ENCODE results near the gene ANGPTL2.

The ANGPTL2 gene

GRCh38 chr9:127136880-127137639 lies 14.6 kb upstream of the ANGPTL2 start:
- no peak for TF ChIP-seq REST (IDR thresholded peaks at IDR 0.05; ENCODE audit: low read depth)
- TF ChIP-seq TEAD4 (IDR thresholded peaks at IDR 0.05) = no peak
- no peak for TF ChIP-seq YY1 (IDR thresholded peaks at IDR 0.05; ENCODE audit: low read depth)
- no peak for TF ChIP-seq FOXM1 (IDR thresholded peaks at IDR 0.05; ENCODE audit: borderline replicate concordance, low read depth)
- TF ChIP-seq MAX (IDR thresholded peaks at IDR 0.05) = no peak
- no peak for TF ChIP-seq CREB1 (IDR thresholded peaks at IDR 0.05; ENCODE audit: low read depth)
- TF ChIP-seq RAD21 (IDR thresholded peaks at IDR 0.05; ENCODE audit: low read depth) = no peak
- TF ChIP-seq NFIC (IDR thresholded peaks at IDR 0.05) = no peak

- TF ChIP-seq FOXM1 (IDR thresholded peaks at IDR 0.05; ENCODE audit: borderline replicate concordance, low read depth) (no peak), ZBTB7A (IDR thresholded peaks at IDR 0.05; ENCODE audit: low read depth) (no peak), EGR1 (IDR thresholded peaks at IDR 0.05) (no peak), MAX (IDR thresholded peaks at IDR 0.05) (no peak), TEAD4 (IDR thresholded peaks at IDR 0.05) (no peak), TCF12 (IDR thresholded peaks at IDR 0.05; ENCODE audit: low read depth) (no peak), EP300 (IDR thresholded peaks at IDR 0.05; ENCODE audit: borderline replicate concordance) (no peak), RAD21 (IDR thresholded peaks at IDR 0.05; ENCODE audit: low read depth) (no peak), USF1 (IDR thresholded peaks at IDR 0.05) (no peak), CEBPB (IDR thresholded peaks at IDR 0.05) (no peak), REST (IDR thresholded peaks at IDR 0.05; ENCODE audit: low read depth) (no peak), YY1 (IDR thresholded peaks at IDR 0.05; ENCODE audit: low read depth) (no peak), TAF1 (IDR thresholded peaks at IDR 0.05; ENCODE audit: low read depth) (no peak), CREB1 (IDR thresholded peaks at IDR 0.05; ENCODE audit: low read depth) (no peak), NFIC (IDR thresholded peaks at IDR 0.05) (no peak)
Observed at GRCh38 chr9:127136081-127136879, 13.8 kb upstream of the ANGPTL2 start.

GRCh38 chr9:127135056-127135745 lies 12.8 kb upstream of the ANGPTL2 start:
- no peak for TF ChIP-seq TAF1 (IDR thresholded peaks at IDR 0.05; ENCODE audit: low read depth)
- TF ChIP-seq YY1 (IDR thresholded peaks at IDR 0.05; ENCODE audit: low read depth) = no peak
- TF ChIP-seq EP300 (IDR thresholded peaks at IDR 0.05; ENCODE audit: borderline replicate concordance) = no peak
- TF ChIP-seq EGR1 (IDR thresholded peaks at IDR 0.05) = no peak
- TF ChIP-seq USF1 (IDR thresholded peaks at IDR 0.05) = no peak
- no peak for TF ChIP-seq RAD21 (IDR thresholded peaks at IDR 0.05; ENCODE audit: low read depth)
- no peak for TF ChIP-seq FOXM1 (IDR thresholded peaks at IDR 0.05; ENCODE audit: borderline replicate concordance, low read depth)
- TF ChIP-seq NFIC (IDR thresholded peaks at IDR 0.05) = no peak
- TF ChIP-seq CEBPB (IDR thresholded peaks at IDR 0.05) = no peak
- no peak for TF ChIP-seq CREB1 (IDR thresholded peaks at IDR 0.05; ENCODE audit: low read depth)
- TF ChIP-seq ZBTB7A (IDR thresholded peaks at IDR 0.05; ENCODE audit: low read depth) = no peak
- TF ChIP-seq TEAD4 (IDR thresholded peaks at IDR 0.05) = no peak

- TF ChIP-seq TCF12 (IDR thresholded peaks at IDR 0.05; ENCODE audit: low read depth) = no peak
- TF ChIP-seq CREB1 (IDR thresholded peaks at IDR 0.05; ENCODE audit: low read depth) = no peak
- no peak for TF ChIP-seq USF1 (IDR thresholded peaks at IDR 0.05)
- no peak for TF ChIP-seq NFIC (IDR thresholded peaks at IDR 0.05)
- TF ChIP-seq EGR1 (IDR thresholded peaks at IDR 0.05) = no peak
- TF ChIP-seq RAD21 (IDR thresholded peaks at IDR 0.05; ENCODE audit: low read depth) = no peak
- no peak for TF ChIP-seq ZBTB7A (IDR thresholded peaks at IDR 0.05; ENCODE audit: low read depth)
- TF ChIP-seq TAF1 (IDR thresholded peaks at IDR 0.05; ENCODE audit: low read depth) = no peak
- TF ChIP-seq CEBPB (IDR thresholded peaks at IDR 0.05) = no peak
- TF ChIP-seq FOXM1 (IDR thresholded peaks at IDR 0.05; ENCODE audit: borderline replicate concordance, low read depth) = no peak
- no peak for TF ChIP-seq YY1 (IDR thresholded peaks at IDR 0.05; ENCODE audit: low read depth)
- no peak for TF ChIP-seq TEAD4 (IDR thresholded peaks at IDR 0.05)
- TF ChIP-seq MAX (IDR thresholded peaks at IDR 0.05) = no peak
Observed at GRCh38 chr9:127133739-127134167, 11.3 kb upstream of the ANGPTL2 start.

Data from Ishikawa (cell line).